CD4-positive, alpha-beta T cell treated with Interleukin-10 for 1 hour (primary cell): ENCODE data around the gene MPC1.
"Not testable (repeated sequence)": the region's sequence is repeated elsewhere in the genome, so short reads cannot be mapped to it uniquely, and the experiment has no call there.

Experiments used
- DNase-seq: peaks from one replicate; pipeline ENCODE4 v3.0.0-alpha.2; 2020

The MPC1 gene

GRCh38 chr6:166379103-166379586, 3.6 kb downstream of the MPC1 start:
- no peak for DNase-seq

GRCh38 chr6:166377721-166378120, 5.0 kb downstream of the MPC1 start:
- DNase-seq = no peak

GRCh38 chr6:166375013-166375412, 7.7 kb downstream of the MPC1 start:
- no peak for DNase-seq

GRCh38 chr6:166370489-166370888, 12.3 kb downstream of the MPC1 start:
- no peak for DNase-seq

- DNase-seq = no peak
Observed at GRCh38 chr6:166369782-166370181, 13.0 kb downstream of the MPC1 start.

- DNase-seq = no peak
Observed at GRCh38 chr6:166366921-166367320, 15.8 kb downstream of the MPC1 start.

- no peak for DNase-seq
Observed at GRCh38 chr6:166365806-166366205, 16.9 kb downstream of the MPC1 start.

- no peak for DNase-seq
Observed at GRCh38 chr6:166365221-166365620, 17.5 kb downstream of the MPC1 start.

GRCh38 chr6:166364456-166364855, 18.3 kb downstream of the MPC1 start:
- DNase-seq = no peak

GRCh38 chr6:166362427-166362826, 20.3 kb downstream of the MPC1 start:
- DNase-seq = not testable (repeated sequence)

GRCh38 chr6:166361077-166361429, 21.7 kb downstream of the MPC1 start:
- DNase-seq = no peak

- no peak for DNase-seq
Observed at GRCh38 chr6:166360243-166361076, 22.3 kb downstream of the MPC1 start.

- DNase-seq = no peak
Observed at GRCh38 chr6:166355552-166355951, 27.2 kb downstream of the MPC1 start.

- no peak for DNase-seq
Observed at GRCh38 chr6:166354965-166355364, 27.8 kb downstream of the MPC1 start.

GRCh38 chr6:166354143-166354542, 28.6 kb downstream of the MPC1 start:
- DNase-seq = no peak

- DNase-seq = no peak
Observed at GRCh38 chr6:166353507-166353906, 29.2 kb downstream of the MPC1 start.

GRCh38 chr6:166352923-166353322, 29.8 kb downstream of the MPC1 start:
- DNase-seq = no peak

GRCh38 chr6:166351715-166352285, 30.9 kb downstream of the MPC1 start:
- no peak for DNase-seq

- no peak for DNase-seq
Observed at GRCh38 chr6:166348305-166348949, 34.3 kb downstream of the MPC1 start.

GRCh38 chr6:166346965-166347364, 35.8 kb downstream of the MPC1 start:
- no peak for DNase-seq

- DNase-seq = no peak
Observed at GRCh38 chr6:166346449-166346848, 36.3 kb downstream of the MPC1 start.

- DNase-seq = not testable (repeated sequence)
Observed at GRCh38 chr6:166345672-166346071, 37.1 kb downstream of the MPC1 start.

GRCh38 chr6:166344921-166345320, 37.8 kb downstream of the MPC1 start:
- DNase-seq = not testable (repeated sequence)

GRCh38 chr6:166344240-166344639, 38.5 kb downstream of the MPC1 start:
- no peak for DNase-seq
